Loucy (cell line): Measurements from ENCODE around the gene CHP2.

Source experiments
- CTCF ChIP-seq: fragments of 200-600 bp; sonication (generic); conservative IDR thresholded peaks from 2 replicates; pipeline ENCODE4 v1.5.1; 2014; ENCODE audit warnings: mild to moderate bottlenecking, antibody characterized with exemption, low read length
- EZH2phosphoT487 ChIP-seq: fragments of 200-600 bp; IDR thresholded peaks from 2 replicates; pipeline ENCODE4 v1.6.1; 2018; ENCODE audit warnings: antibody characterized with exemption, mild to moderate bottlenecking, moderate library complexity, borderline replicate concordance

GRCh38 chr16:23786964-23787561 is 32.2 kb downstream of the CHP2 start:
- no peak for TF ChIP-seq CTCF
- TF ChIP-seq EZH2phosphoT487: no peak
